K562 (cell line): ENCODE data around the gene AFF1. TPM values are rescaled to one million over a fixed set of nuclear protein-coding genes. Genes with fewer than 3 reads are reported as not detected.

Experiments
- CREM ChIP-seq: IDR thresholded peaks from 2 replicates; pipeline ENCODE4 v1.6.1; 2014; ENCODE audit warnings: antibody characterized with exemption, low read depth
- ELF2 ChIP-seq: fragments of 250-450 bp; sonication (Bioruptor Pico); IDR thresholded peaks from 2 replicates; pipeline ENCODE4 v1.5.0; 2021; ENCODE audit warnings: mild to moderate bottlenecking
- HNRNPLL ChIP-seq: fragments of 200-400 bp; formaldehyde crosslinking; IDR thresholded peaks from 2 replicates; pipeline ENCODE4 v1.6.1; 2017; ENCODE audit warnings: low read length, low read depth, mild to moderate bottlenecking; ENCODE audit not compliant: poor library complexity, severe bottlenecking
- MEIS2 ChIP-seq: fragments of 450-650 bp; IDR thresholded peaks from 2 replicates; pipeline ENCODE4 v1.6.1; 2014; ENCODE audit warnings: mild to moderate bottlenecking; ENCODE audit not compliant: partially characterized antibody
- NR2C2 ChIP-seq, 2 experiments: fragments of 200-800 bp in 1 of 2; sonication (Bioruptor generic) in 1 of 2; sonication (generic) in 1 of 2; formaldehyde crosslinking in 1 of 2; IDR thresholded peaks; 2 replicates each; pipeline versions ENCODE4 v1.6.1 to v1.8.0; 2016 to 2022; ENCODE audit warnings: mild to moderate bottlenecking in 1 of 2, missing compliant biosample characterization in 1 of 2, missing genetic modification characterization in 1 of 2, missing genetic modification reagents in 1 of 2
- SMARCA4 ChIP-seq: fragments of 450-650 bp; IDR thresholded peaks from 2 replicates; pipeline ENCODE4 v1.6.1; 2016
- TAF7 ChIP-seq: fragments of 450-650 bp; IDR thresholded peaks from 2 replicates; pipeline ENCODE4 v1.6.1; 2016; ENCODE audit warnings: missing genetic modification characterization, missing compliant biosample characterization
- TBL1XR1 ChIP-seq, 2 experiments: IDR thresholded peaks; 2 replicates each; pipeline ENCODE4 v1.6.1; 2012; ENCODE audit warnings: improper control_type of control experiment in 2 of 2, low read length in 2 of 2, mild to moderate bottlenecking in 1 of 2
- TBP ChIP-seq: optimal IDR thresholded peaks from 2 replicates; pipeline ENCODE3; 2011; ENCODE audit warnings: low read depth, low read length, improper control_type of control experiment
- TEAD4 ChIP-seq, 2 experiments: sonication (generic) in 1 of 2; formaldehyde crosslinking in 1 of 2; IDR thresholded peaks; 2 replicates each; pipeline versions ENCODE4 v1.6.1 to v1.8.0; 2012 to 2022; ENCODE audit warnings: borderline replicate concordance in 1 of 2, inconsistent platforms in 1 of 2, low read length in 1 of 2, mild to moderate bottlenecking in 1 of 2, missing genetic modification reagents in 1 of 2
- XRCC3 ChIP-seq: fragments of 450-650 bp; IDR thresholded peaks from 2 replicates; pipeline ENCODE4 v1.6.1; 2017; ENCODE audit warnings: mild to moderate bottlenecking, moderate library complexity
- ZNF197 ChIP-seq: fragments of 200-800 bp; sonication (Bioruptor generic); IDR thresholded peaks from 2 replicates; pipeline ENCODE4 v1.6.1; 2016; ENCODE audit warnings: low read depth, missing genetic modification characterization, missing compliant biosample characterization
- ZNF780A ChIP-seq: fragments of 250-450 bp; sonication (Bioruptor Pico); IDR thresholded peaks from 2 replicates; pipeline ENCODE4 v1.5.0; 2021; ENCODE audit warnings: mild to moderate bottlenecking
- polyA plus RNA-seq, 8 experiments: library from polyadenylated mRNA; depleted of rRNA in 4 of 8; stranded (reverse) in 5 of 8; unstranded in 3 of 8; fragments of >200 nt; fragmentation: Nextera tagmentation in 2 of 8; fragmentation: Illumina TruSeq in 1 of 8; extraction: Ambion mirVana in 2 of 8; extraction: Trizol in 1 of 8; gene quantifications; 2 replicates each; pipeline versions ENCODE4 v1.2.1 to v1.2.3, GENCODE V29; 2011 to 2014; ENCODE audit warnings: inconsistent platforms in 1 of 8, missing spikeins in 1 of 8
- total RNA-seq, 7 experiments: library from RNA; depleted of rRNA in 6 of 7; stranded (reverse); fragments of >200 nt in 6 of 7; fragmentation: Illumina TruSeq in 2 of 7; extraction: Trizol in 2 of 7; gene quantifications; 2 replicates each; pipeline versions ENCODE4 v1.2.1 to v1.2.3, GENCODE V29; 2011 to 2021; ENCODE audit warnings: low replicate concordance in 1 of 7
- TF ChIP-seq, protein P1 (sequence below): sonication (generic); formaldehyde crosslinking; IDR thresholded peaks from 2 replicates; pipeline ENCODE4 v1.8.0; 2022; ENCODE audit warnings: mild to moderate bottlenecking, missing genetic modification reagents
- TF ChIP-seq, protein P2 (sequence below): fragments of 250-450 bp; sonication (Bioruptor Pico); IDR thresholded peaks from 2 replicates; pipeline ENCODE4 v1.8.0; 2022; ENCODE audit warnings: inconsistent platforms

AFF1 gene
- total and polyA plus RNA-seq, 9 of the 15 experiments (the other 6 are each of a cell fraction or from before 2014, with no cell fraction given), result 4.1 to 47.5 (median 17.2) TPM

DNA sequence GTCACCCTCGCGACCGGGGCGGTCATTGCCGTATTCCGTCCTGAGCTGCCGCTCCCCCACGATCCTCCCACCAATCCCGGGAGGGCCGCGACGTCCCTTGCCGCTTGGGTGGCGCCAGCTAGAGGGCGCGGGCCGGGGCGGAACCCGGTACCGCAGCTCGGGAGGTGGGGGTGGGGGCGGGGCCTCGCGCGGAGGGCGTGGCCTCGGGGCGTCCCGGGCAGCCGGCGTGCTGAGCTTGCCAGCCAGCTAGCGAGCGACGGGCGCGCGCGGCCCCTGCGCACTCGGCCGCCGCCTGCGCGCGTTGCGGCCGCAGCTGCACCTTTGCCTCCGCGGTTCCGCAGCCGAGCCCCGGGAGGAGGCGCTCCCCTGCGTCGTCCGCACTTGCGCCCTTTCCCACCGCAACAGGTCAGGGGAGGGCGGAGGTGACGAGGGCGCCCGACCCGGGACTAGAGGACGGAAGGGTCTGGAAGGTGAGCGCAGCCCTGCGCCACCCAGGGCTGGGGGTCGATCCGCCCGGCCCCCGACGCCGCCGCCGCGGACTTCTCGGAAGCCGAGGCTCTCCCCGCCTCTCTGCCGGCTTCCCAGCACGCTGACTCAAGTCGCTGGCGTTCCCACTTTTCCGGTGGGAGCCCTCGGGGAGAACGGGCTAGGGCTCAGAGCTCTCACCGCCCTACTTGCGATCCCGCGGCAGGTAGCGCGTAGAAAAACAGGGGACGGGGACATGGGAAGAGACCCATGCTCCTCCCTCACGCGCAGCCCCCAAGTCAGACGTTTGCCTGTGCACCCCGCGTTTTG lies at the start of gene AFF1 (continued):
- TF ChIP-seq, protein P1, sequence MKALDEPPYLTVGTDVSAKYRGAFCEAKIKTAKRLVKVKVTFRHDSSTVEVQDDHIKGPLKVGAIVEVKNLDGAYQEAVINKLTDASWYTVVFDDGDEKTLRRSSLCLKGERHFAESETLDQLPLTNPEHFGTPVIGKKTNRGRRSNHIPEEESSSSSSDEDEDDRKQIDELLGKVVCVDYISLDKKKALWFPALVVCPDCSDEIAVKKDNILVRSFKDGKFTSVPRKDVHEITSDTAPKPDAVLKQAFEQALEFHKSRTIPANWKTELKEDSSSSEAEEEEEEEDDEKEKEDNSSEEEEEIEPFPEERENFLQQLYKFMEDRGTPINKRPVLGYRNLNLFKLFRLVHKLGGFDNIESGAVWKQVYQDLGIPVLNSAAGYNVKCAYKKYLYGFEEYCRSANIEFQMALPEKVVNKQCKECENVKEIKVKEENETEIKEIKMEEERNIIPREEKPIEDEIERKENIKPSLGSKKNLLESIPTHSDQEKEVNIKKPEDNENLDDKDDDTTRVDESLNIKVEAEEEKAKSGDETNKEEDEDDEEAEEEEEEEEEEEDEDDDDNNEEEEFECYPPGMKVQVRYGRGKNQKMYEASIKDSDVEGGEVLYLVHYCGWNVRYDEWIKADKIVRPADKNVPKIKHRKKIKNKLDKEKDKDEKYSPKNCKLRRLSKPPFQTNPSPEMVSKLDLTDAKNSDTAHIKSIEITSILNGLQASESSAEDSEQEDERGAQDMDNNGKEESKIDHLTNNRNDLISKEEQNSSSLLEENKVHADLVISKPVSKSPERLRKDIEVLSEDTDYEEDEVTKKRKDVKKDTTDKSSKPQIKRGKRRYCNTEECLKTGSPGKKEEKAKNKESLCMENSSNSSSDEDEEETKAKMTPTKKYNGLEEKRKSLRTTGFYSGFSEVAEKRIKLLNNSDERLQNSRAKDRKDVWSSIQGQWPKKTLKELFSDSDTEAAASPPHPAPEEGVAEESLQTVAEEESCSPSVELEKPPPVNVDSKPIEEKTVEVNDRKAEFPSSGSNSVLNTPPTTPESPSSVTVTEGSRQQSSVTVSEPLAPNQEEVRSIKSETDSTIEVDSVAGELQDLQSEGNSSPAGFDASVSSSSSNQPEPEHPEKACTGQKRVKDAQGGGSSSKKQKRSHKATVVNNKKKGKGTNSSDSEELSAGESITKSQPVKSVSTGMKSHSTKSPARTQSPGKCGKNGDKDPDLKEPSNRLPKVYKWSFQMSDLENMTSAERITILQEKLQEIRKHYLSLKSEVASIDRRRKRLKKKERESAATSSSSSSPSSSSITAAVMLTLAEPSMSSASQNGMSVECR (CRISPR knock-in tag), result peak; percentile 71
- peak; percentile 65 for TF ChIP-seq MEIS2
- no peak for TF ChIP-seq ELF2 (CRISPR knock-in tag)
- peak; percentile 98 for TF ChIP-seq HNRNPLL
- TF ChIP-seq NR2C2 (CRISPR knock-in tag; IDR thresholded peaks at IDR 0.05), result peak; percentile 70; the same call in 1 of the 2 replicates
- peak; percentile 88 for TF ChIP-seq NR2C2 (tag; IDR thresholded peaks at IDR 0.05)
- peak in 1 of 2 experiments; percentile 16; a peak in 1 of 4 replicates for TF ChIP-seq TBL1XR1 (IDR thresholded peaks at IDR 0.05; ENCODE audit: low read length in 2 of 2)
- 0 out of 2 replicates have a peak, but pooled peaks have one; percentile 10 for TF ChIP-seq SMARCA4
- no peak for TF ChIP-seq ZNF197
- TF ChIP-seq ZNF780A (CRISPR knock-in tag), result no peak
- peak; percentile 72 for TF ChIP-seq TBP
- TF ChIP-seq XRCC3, result no peak
- TF ChIP-seq TEAD4 (IDR thresholded peaks at IDR 0.05; ENCODE audit: low read length), result 0 out of 2 replicates have a peak, but pooled peaks have one; percentile 6
- TF ChIP-seq TEAD4 (CRISPR knock-in tag; IDR thresholded peaks at IDR 0.05; ENCODE audit: borderline replicate concordance), result no peak
- TF ChIP-seq, protein P2, sequence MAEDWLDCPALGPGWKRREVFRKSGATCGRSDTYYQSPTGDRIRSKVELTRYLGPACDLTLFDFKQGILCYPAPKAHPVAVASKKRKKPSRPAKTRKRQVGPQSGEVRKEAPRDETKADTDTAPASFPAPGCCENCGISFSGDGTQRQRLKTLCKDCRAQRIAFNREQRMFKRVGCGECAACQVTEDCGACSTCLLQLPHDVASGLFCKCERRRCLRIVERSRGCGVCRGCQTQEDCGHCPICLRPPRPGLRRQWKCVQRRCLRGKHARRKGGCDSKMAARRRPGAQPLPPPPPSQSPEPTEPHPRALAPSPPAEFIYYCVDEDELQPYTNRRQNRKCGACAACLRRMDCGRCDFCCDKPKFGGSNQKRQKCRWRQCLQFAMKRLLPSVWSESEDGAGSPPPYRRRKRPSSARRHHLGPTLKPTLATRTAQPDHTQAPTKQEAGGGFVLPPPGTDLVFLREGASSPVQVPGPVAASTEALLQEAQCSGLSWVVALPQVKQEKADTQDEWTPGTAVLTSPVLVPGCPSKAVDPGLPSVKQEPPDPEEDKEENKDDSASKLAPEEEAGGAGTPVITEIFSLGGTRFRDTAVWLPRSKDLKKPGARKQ (CRISPR knock-in tag), result no peak
- peak; percentile 74 for TF ChIP-seq CREM
- no peak for TF ChIP-seq TAF7 (tag)
